A549 treated with Mapracorat at 1 μM for 4 hours (cell line): Measurements from ENCODE around the gene PLA2G12B. TPM values are rescaled to one million over a fixed set of nuclear protein-coding genes. Genes with fewer than 3 reads are reported as not detected.

ENCODE experiments used
- total RNA-seq: library from RNA; stranded (reverse); fragments of 200-300 nt; extraction: Qiagen RNA extraction; gene quantifications from 5 replicates; pipeline ENCODE4 v1.2.3, GENCODE V29; 2022

Gene PLA2G12B, protein sequence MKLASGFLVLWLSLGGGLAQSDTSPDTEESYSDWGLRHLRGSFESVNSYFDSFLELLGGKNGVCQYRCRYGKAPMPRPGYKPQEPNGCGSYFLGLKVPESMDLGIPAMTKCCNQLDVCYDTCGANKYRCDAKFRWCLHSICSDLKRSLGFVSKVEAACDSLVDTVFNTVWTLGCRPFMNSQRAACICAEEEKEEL
- not detected in 5 replicates for total RNA-seq

DNA sequence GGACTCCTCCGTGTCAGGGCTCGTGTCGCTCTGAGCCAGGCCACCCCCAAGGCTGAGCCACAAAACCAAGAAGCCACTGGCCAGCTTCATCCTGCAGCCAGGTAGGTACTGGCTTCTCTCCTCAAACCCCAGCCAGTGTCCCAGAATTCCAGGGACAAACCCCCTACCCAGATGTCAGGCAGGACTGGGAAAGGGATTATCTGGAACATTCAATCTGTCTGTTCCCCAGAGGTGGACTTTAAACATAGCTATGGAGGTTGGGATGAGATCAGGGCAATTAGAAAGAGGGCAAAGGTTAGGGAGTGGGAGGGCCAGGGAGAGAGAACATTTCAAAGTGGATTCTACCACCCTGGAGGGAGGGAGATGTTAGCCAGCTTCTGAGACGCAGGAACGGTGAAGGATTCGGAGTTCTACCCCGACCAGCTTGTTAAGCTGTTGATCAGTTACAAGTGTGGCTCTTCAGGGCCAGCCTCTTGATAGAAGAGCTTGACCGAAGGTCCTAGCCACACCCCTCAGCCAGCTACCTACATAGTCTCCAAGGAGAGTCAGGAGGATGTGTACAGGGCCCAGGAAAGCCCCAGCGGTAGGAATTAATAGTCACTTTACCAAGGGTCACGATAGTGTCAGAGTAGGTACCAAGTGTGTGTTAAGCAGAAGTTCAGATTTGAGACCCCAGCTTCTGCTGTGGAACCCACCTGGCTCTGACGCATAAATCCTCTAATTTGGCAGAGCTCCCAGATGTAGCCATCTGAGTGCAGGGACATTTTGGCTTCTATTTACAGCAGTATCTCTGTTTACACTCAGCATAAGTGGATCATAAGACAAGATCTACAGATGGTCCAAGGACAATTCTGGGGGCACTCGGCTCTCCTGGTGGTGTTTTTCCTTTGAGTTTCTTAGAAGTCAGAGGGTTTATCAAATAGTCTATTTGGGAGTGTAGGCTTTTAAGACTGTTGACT lies at the start of gene PLA2G12B:
Gene PLA2G12B, minus strand, starts transcription at position 211 of the 959 bp plus-strand sequence. Its CDS starts 121 bp downstream, at position 90.

DNA sequence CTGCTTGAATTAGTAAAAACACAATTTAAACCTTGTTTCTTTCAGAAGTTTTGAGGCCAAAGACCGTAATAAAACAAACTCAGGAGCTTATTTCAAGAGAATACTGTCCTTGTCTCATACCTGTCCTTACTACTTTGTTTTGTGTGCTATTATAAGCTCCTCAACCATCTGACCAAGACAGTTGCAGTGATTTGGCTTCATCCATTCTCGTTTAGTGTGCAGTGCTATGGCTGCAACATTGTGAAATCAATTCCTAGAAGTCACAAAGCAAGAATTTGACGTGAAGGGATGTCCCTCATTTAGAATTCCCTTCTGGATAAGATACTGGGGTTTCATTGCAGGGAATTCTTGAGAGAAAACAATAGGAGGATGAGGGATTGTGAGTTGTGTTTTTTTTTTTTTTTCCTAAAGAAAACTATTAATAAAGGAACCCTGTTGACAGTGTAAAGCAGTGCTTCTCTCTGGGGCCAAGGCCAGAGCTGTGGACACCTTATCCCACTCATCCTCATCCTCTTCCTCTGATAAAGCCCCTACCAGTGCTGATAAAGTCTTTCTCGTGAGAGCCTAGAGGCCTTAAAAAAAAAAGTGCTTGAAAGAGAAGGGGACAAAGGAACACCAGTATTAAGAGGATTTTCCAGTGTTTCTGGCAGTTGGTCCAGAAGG lies 61.3 kb downstream of the PLA2G12B start, which contains the start of gene OIT3:
Gene OIT3, plus strand, starts transcription at position 604 of the 663 bp plus-strand sequence. CDS start 60 bp downstream, outside the sequence.

Other genes starting within 250 kb of the PLA2G12B start
- gene OIT3, start 61.1 kb downstream of the PLA2G12B start, total RNA-seq, result 0.11 TPM in 1 of 5 replicates, not detected in the others
- 18.1 to 27.1 TPM (median 22.6 TPM) in 5 replicates for gene P4HA1, start 142.1 kb upstream of the PLA2G12B start, total RNA-seq
- gene NUDT13, start 155.6 kb upstream of the PLA2G12B start, total RNA-seq, result 2.2 to 4.0 TPM (median 3.3 TPM) in 5 replicates
- gene ECD, start 213.2 kb upstream of the PLA2G12B start, total RNA-seq, result 22.7 to 29.0 TPM (median 26.1 TPM) in 5 replicates
- gene FAM149B1, start 213.3 kb upstream of the PLA2G12B start, total RNA-seq, result 6.3 to 8.4 TPM (median 7.2 TPM) in 5 replicates